ENCODE data around the gene MINDY4.

GRCh38 chr7:30886608-30887011, 115.4 kb downstream of the MINDY4 start:
- TF ChIP-seq, protein P1, sequence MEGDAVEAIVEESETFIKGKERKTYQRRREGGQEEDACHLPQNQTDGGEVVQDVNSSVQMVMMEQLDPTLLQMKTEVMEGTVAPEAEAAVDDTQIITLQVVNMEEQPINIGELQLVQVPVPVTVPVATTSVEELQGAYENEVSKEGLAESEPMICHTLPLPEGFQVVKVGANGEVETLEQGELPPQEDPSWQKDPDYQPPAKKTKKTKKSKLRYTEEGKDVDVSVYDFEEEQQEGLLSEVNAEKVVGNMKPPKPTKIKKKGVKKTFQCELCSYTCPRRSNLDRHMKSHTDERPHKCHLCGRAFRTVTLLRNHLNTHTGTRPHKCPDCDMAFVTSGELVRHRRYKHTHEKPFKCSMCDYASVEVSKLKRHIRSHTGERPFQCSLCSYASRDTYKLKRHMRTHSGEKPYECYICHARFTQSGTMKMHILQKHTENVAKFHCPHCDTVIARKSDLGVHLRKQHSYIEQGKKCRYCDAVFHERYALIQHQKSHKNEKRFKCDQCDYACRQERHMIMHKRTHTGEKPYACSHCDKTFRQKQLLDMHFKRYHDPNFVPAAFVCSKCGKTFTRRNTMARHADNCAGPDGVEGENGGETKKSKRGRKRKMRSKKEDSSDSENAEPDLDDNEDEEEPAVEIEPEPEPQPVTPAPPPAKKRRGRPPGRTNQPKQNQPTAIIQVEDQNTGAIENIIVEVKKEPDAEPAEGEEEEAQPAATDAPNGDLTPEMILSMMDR (IDR thresholded peaks at IDR 0.05) = no peak
- TF ChIP-seq POLR2A (IDR thresholded peaks at IDR 0.05) = no peak
- TF ChIP-seq POLR2AphosphoS5 (IDR thresholded peaks at IDR 0.05) = no peak
